Pancreas (tissue), 10 donors: ENCODE measurements around the gene NSD1. TPM values are rescaled to one million over a fixed set of nuclear protein-coding genes. Genes with fewer than 3 reads are reported as not detected.

Experiments used
- ATAC-seq, 4 donors: fragments of 200-7000 bp; cut with Tn5 transposase; one replicate each; pipeline versions ENCODE4 v1.8.0 to v1.9.1; 2020; ENCODE audit warnings: mild to moderate bottlenecking in 4 of 4, moderate library complexity in 4 of 4
- DNase-seq, 6 donors: peaks; one replicate each; pipeline ENCODE4 v3.0.0-alpha.2; 2020
- FAIRE-seq: peaks from 2 replicates; lab custom pipeline; 2012; peaks lifted over from hg19 to GRCh38; lab: Jason Lieb, UNC
- H3K27ac ChIP-seq, 4 donors: fragments of 200-600 bp; sonication (generic); 1 replicate in 3 of 4; 2 replicates in 1 of 4; pipeline versions ENCODE4 v1.5.0 to v1.8.0; 2020
- H3K27me3 ChIP-seq, 4 donors: fragments of 200-600 bp; one replicate each; pipeline ENCODE4 v1.8.0; 2021
- H3K36me3 ChIP-seq, 3 donors: fragments of 200-600 bp; sonication (generic) in 1 of 3; one replicate each; pipeline versions ENCODE4 v1.5.0 to v1.8.0; 2020 to 2021
- H3K4me1 ChIP-seq, 3 donors: fragments of 200-600 bp; one replicate each; pipeline ENCODE4 v1.8.0; 2021
- H3K4me3 ChIP-seq, 4 donors: fragments of 200-600 bp; sonication (generic) in 2 of 4; one replicate each; pipeline versions ENCODE4 v1.5.0 to v1.8.0; 2020 to 2021
- H3K9me3 ChIP-seq, 4 donors: fragments of 200-600 bp; one replicate each; pipeline ENCODE4 v1.8.0; 2021
- WGBS, 2 donors: extraction: QIAGEN DNeasy Blood & Tissue Kit; methylation state at CpG; one replicate each; pipeline ENCODE4 v1.1.7; 2013; 5-methylcytosine and 5-hydroxymethylcytosine counted together
- intact Hi-C, 3 donors: fragments of 100-400 bp; cut with DNase I; formaldehyde crosslinking; loops; one replicate each; pipeline versions ENCODE4 v1.11.1 to v1.14.2; 2022
- polyA plus RNA-seq, 2 donors: library from polyadenylated mRNA; stranded (reverse); fragments of 200-250 nt; gene quantifications; one replicate each; pipeline ENCODE4 v1.2.3, GENCODE V29; 2013
- total RNA-seq, 6 donors: library from RNA; stranded (reverse); fragmentation: NEBNext Ultra II Directional in 4 of 6; extraction: Animal tissue kit (Norgen Biotek cat#: 25700) in 4 of 6; gene quantifications; one replicate each; pipeline versions ENCODE4 v1.2.1 to v1.2.4, GENCODE V29; 2021 to 2023
- TF ChIP-seq, protein P1 (sequence below), 4 donors: fragments of 200-600 bp; sonication (generic) in 3 of 4; IDR thresholded peaks; one replicate each; pipeline versions ENCODE4 v1.5.0 to v1.8.0; 2021; ENCODE audit warnings: antibody characterized with exemption in 4 of 4
- donor health status: healthy with polysubstance abuse.
- donor health status: DM: no; HTN: no; CAD: no; lungs with moderate emphysema.
- donor health status: DM: no; HTN: no; CAD: no.
- donor health status: control.
- donor health status: control.
- donor health status: Bipolar disorder and iron deficiency.
- donor health status: DM: yes; HTN: yes; CAD: no.
- donor health status: DM: no; HTN: no; CAD: no.
- donor health status: DM: no; HTN: no; CAD: no.
- donor health status: DM: yes; HTN: yes; CAD: no.

Gene NSD1
- total and polyA plus RNA-seq, 8 donors: 6.9 to 51.2 (median 33.5) TPM

DNA sequence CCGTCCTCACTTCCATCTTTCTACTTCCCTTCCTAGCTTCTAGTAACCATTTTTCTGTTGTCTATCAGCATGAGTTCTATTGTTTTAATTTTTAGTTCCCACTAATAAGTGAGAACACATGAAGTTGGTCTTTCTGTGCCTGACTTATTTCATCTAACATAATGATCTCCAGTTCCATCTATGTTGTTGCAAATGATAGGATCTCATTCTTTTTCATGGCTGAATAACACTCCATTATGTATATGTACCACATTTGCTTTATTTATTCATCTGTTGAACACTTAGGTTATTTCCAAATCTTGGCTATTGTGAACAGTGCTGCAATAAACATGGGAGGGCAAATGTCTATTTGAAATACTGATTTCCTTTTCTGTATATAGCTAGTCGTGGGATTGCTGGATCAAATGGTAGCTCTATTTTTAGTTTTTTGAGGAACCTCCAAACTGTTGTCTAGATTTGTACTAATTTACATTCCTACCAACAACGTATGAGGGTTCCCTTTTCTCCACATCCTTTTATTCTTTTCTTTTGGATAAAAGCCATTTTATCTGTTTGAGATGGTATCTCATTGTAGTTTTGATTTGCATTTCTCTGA is 50.3 kb downstream of the NSD1 start:
- peaks cover 0 to 2% (median 2%) of the 10 kb centered on the region in 3 donors for H3K4me1 ChIP-seq
- H3K4me3 ChIP-seq: no peak overlapping the region
- H3K36me3 ChIP-seq: no peaks in the 10 kb centered on the region
- no peaks in the 10 kb centered on the region for H3K9me3 ChIP-seq
- DNase-seq: no peak
- H3K27me3 ChIP-seq: no peaks in the 10 kb centered on the region
- no peak overlapping the region for H3K27ac ChIP-seq
- 76% methylated on average over 3 of the region's 3 CpGs for WGBS, 2 donors
- FAIRE-seq: no peak
- intact Hi-C loops: no loop called here
- no peak for ATAC-seq
- TF ChIP-seq, protein P1, sequence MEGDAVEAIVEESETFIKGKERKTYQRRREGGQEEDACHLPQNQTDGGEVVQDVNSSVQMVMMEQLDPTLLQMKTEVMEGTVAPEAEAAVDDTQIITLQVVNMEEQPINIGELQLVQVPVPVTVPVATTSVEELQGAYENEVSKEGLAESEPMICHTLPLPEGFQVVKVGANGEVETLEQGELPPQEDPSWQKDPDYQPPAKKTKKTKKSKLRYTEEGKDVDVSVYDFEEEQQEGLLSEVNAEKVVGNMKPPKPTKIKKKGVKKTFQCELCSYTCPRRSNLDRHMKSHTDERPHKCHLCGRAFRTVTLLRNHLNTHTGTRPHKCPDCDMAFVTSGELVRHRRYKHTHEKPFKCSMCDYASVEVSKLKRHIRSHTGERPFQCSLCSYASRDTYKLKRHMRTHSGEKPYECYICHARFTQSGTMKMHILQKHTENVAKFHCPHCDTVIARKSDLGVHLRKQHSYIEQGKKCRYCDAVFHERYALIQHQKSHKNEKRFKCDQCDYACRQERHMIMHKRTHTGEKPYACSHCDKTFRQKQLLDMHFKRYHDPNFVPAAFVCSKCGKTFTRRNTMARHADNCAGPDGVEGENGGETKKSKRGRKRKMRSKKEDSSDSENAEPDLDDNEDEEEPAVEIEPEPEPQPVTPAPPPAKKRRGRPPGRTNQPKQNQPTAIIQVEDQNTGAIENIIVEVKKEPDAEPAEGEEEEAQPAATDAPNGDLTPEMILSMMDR (IDR thresholded peaks at IDR 0.05): no peak

DNA sequence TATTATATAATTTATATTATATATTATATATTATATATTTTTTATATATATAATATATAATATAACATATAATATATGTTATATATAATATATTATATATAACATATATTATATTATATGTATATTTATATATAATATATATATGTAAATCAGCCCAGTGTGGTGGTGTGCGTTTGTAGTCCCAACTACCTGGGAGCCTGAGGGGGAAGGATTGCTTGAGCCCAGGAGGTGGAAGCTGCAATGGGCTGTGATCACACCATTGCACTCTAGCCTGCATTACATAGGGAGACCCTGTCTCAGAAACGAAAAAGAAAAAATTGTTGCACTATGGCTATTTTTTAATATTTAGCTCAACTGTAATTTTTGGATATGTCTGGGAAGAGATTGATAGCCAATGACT is 52.4 kb downstream of the NSD1 start:
- no peak for FAIRE-seq

DNA sequence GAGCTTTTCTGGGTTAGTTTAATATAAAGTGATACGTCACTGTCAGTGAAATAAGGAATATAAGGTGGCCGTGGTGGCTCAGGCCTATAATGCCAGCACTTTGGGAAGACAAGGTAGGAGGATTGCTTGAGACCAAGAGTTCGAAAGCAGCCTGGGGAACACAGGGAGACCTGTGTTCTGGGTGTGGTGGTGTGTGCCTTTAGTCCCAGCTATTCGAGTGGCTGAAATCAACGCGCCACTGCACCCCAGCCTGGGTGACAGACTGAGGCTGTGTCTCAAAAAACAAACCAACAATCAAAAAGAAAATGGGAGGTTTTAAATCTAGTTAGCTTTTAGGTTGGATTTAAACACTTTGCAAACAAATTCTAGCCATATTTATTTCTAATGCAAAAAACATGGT is 53.1 kb downstream of the NSD1 start:
- FAIRE-seq: no peak
- no peak overlapping the region for H3K27ac ChIP-seq

More for the DNA sequence above, 52.4 kb downstream of the NSD1 start:
- Histone ChIP-seq H3K4me3 (no peak overlapping the region), H3K4me1 (peaks cover 0 to 2% (median 0%) of the 10 kb centered on the region in 3 donors), H3K9me3 (no peaks in the 10 kb centered on the region), H3K27me3 (no peaks in the 10 kb centered on the region), H3K36me3 (no peaks in the 10 kb centered on the region), H3K27ac (no peak overlapping the region)
- intact Hi-C loops: no loop called here
- WGBS, 2 donors: 87 to 93% methylated on average over 2 of the region's 2 CpGs
- ATAC-seq: no peak
- TF ChIP-seq, protein P1 (IDR thresholded peaks at IDR 0.05): no peak
- DNase-seq: no peak

DNA sequence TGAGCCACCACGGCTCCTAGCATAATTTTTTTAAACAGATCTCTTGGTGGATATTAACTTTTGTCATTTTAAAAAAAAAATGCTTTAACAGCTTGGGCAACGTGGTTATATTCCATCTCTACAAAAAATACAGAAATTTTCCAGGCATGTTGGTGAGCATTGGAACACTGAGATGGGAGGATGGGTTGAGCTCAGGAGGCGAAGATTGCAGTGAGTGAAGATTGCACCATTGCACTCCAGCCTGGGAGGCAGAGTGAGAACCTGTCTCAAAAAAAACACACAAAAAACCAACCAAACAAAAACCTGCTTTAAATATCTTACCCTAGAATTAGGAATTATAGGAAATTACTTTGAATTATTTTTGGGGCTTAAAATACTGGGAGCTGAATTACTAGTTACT is 55.2 kb downstream of the NSD1 start:
- Histone ChIP-seq H3K27ac (no peak overlapping the region), H3K9me3 (no peaks in the 10 kb centered on the region), H3K4me1 (no peaks in the 10 kb centered on the region), H3K4me3 (no peak overlapping the region), H3K27me3 (no peaks in the 10 kb centered on the region), H3K36me3 (peaks cover 0 to 12% (median 0%) of the 10 kb centered on the region in 3 donors)
- WGBS, 2 donors: 61 to 64% methylated on average over 3 of the region's 3 CpGs
- TF ChIP-seq, protein P1 (IDR thresholded peaks at IDR 0.05): no peak
- DNase-seq: no peak
- FAIRE-seq: no peak
- ATAC-seq: no peak
- intact Hi-C loops: no loop called here

More for the DNA sequence above, 53.1 kb downstream of the NSD1 start:
- peaks cover 0 to 2% (median 0%) of the 10 kb centered on the region in 3 donors for H3K4me1 ChIP-seq
- TF ChIP-seq, protein P1 (IDR thresholded peaks at IDR 0.05): no peak
- WGBS, 2 donors: 97 to 98% methylated on average over 6 of the region's 6 CpGs
- no peaks in the 10 kb centered on the region for H3K36me3 ChIP-seq
- no peak for DNase-seq
- H3K9me3 ChIP-seq: no peaks in the 10 kb centered on the region
- no peak for ATAC-seq
- no peak overlapping the region for H3K4me3 ChIP-seq
- no peaks in the 10 kb centered on the region for H3K27me3 ChIP-seq
- intact Hi-C loops: no loop called here

DNA sequence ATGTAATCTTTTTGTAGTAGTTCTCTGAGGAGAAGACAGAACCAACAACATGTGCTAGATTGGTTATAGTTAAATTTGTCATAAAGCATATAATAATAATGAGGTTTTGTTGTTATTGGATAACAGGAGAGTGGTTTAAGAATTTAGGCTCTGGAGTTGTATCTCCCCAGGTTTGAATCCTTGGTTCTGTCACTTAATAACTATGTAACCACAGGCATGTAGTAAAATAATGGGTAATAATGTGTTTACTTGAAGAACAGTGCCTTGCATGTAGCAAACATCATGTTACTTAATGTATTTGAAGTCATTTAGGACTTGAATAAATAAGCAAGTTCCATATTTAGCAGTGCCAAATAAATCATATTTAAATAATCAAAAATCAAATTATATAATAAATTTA is 55.8 kb downstream of the NSD1 start:
- no peak for DNase-seq
- no peaks in the 10 kb centered on the region for H3K27me3 ChIP-seq
- TF ChIP-seq, protein P1 (IDR thresholded peaks at IDR 0.05): no peak
- H3K4me1 ChIP-seq: no peaks in the 10 kb centered on the region
- no peak for ATAC-seq
- intact Hi-C loops: no loop called here
- no peak overlapping the region for H3K27ac ChIP-seq
- FAIRE-seq: no peak
- no peaks in the 10 kb centered on the region for H3K9me3 ChIP-seq
- peaks cover 0 to 16% (median 0%) of the 10 kb centered on the region in 3 donors for H3K36me3 ChIP-seq
- no peak overlapping the region for H3K4me3 ChIP-seq
